ENCODE measurements around the gene STAG2.

DNA sequence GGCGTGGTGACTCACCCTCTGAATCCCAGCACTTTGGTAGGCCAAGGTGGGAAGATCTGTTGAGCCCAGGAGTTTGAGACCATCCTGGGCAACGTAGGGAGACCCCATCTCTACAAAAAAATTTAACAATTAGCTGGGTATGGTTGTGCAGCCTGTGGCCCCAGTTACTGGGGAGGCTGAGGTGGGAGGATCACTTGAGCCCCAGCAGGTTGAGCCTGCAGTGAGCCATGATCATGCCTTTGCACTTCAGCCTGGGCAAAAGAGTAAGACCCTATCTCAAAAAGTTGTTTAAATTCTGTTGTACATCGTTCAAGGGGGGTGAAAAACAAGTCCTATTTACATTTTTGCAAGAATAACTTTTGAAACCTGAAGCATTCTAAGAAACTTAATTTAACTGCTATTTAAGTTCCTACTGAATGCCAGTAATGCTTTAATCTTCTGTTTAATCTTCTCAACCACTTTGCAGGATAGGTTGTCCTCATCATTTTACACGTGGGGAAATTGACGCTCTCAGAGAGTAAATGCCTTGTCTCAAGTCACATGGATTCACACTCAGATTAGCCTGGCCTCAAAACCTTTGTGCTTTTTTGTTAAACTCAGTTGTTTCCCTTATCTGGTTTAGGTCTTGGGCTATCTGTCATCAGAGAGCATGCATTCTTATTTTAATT lies 7.0 kb downstream of the STAG2 start:
- no peak for TF ChIP-seq EZH2 (IDR thresholded peaks at IDR 0.05; ENCODE audit: insufficient read depth, poor library complexity, severe bottlenecking)
- TF ChIP-seq EZH2phosphoT487 (IDR thresholded peaks at IDR 0.05; ENCODE audit: insufficient read depth, low read depth) = no peak

All from GM23248 (cell line).